NCI-H2081 treated with DMSO at 0.1 percent for 48 hours (cell line): ENCODE data around the gene TASOR2.
A peak's percentile ranks its signal among the peaks of the same experiment; 100 is the strongest.

ENCODE experiments used
- DNase-seq: peaks from one replicate; lab custom pipeline; 2025; lab: John Stamatoyannopoulos, UW

Gene TASOR2, protein sequence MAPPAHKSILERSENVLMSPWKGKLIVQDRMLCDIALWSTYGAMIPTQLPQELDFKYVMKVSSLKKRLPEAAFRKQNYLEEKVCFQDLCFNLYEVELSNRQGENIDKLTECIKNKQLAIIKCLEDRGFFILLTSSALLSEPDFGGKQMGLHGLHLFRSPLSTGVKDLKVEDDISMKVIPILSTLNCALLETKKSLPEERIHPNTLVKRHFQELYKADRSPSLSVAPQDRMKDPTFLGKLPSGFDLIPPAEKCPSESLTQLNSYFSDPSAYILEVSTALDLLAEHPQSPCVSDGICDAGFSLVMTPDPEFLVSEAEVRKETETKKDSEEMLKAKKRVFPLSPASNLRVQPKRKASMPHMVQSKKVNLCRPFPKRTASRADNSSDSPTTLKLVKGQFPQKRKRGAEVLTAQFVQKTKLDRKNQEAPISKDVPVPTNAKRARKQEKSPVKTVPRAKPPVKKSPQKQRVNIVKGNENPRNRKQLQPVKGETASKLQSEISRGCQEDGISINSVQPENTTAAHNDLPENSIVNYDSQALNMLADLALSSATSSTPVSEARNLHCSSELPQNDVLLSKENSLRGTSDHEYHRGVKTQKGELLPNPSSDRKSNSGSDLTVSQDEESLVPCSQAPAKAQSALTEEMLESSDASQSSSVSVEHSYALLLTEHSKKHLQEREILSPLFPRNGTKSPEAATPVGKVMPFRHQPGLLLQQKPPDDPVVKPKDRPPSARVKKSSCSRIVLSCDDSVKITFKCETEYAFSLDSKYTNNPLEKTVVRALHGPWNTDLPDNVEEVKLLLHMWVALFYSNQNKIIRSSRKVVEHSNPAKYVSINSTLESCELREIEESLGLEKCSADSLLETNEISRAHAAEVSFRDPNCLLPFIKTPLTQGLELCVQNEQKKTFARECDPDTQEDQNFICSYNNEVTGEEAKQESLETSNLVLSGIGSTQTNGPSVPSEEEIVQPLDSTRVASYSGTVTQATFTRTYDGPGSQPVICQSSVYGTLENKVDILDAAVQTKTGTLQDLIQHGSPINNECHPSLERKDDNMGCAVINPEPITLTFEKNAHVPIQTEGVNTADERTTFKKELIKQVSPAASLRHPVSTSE (N-terminal part only)

DNA sequence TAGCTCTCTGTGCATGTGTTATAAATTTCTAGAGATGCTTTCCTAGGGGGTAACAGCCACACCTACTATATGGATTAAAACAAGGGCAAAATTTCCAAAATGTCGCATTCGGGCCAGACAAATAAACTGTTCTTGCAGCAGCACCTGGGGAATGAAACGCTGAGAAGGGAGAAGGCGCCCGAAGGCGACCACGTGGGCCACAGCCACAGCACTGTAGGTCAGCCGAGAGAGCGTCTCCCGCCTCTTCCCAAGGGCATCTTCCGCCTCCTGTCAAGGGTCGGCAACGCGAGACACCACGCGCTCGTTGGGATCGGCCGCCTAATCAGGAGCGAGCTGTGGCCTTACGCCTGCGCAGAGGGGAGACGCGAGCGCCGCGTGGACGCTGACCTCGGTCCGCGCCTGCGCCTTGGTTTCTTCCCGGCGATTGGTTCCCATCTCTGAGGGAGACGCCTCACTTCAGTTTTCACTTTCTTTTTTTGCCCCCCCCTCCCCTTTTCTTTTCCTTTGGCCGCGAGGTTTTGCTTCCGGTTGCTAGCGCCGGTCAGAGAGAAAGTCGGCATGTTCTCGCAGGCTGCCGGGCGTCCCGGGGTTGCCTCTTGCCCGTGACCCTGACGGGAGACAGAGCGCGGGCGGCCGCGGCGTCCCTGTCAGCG lies at the start of gene TASOR2:
TSS of gene TASOR2 (plus strand) at position 521 of the 653 bp plus-strand sequence. CDS start 35,805 bp downstream, outside the sequence.
- DNase-seq: peak; percentile 76

DNA sequence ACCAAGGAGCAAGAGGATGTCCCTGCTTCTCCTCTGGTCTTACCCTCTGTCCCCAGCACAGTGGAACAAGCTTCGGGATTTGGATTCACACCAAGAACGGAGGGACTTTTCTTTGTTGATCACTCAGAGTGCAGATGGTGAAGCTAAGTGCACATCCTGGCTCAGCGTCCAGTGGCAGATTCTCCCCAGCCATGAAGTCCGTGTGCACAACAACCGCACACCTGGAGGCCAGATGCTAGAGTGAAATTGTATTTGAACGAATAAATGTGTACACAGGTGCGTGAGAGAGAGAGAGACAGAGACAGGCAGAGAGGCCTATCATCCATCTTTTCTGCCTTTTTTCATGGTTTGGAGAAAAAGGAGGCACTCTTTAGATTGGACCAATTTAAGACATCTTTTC lies 49.7 kb upstream of the TASOR2 start:
- no peak for DNase-seq

DNA sequence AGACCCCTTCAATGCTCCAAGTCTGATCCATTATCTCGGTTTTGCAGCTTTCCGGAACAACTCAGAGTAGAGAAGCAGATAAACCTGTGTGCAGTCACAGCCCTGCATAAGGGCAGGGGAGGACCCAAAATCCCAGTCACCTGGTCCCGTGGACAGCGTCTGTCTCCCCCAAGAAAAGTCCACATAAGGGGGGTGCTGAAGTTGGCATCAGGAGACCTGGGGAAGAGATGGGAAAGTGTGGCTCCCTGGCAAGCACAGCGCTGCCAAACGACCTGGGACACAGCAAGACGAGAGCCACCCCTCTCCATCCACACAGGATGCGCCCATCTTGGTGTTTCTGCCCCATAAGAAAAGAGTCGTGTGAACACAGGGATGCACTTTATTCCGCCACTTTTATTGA lies 46.1 kb upstream of the TASOR2 start:
- no peak for DNase-seq

DNA sequence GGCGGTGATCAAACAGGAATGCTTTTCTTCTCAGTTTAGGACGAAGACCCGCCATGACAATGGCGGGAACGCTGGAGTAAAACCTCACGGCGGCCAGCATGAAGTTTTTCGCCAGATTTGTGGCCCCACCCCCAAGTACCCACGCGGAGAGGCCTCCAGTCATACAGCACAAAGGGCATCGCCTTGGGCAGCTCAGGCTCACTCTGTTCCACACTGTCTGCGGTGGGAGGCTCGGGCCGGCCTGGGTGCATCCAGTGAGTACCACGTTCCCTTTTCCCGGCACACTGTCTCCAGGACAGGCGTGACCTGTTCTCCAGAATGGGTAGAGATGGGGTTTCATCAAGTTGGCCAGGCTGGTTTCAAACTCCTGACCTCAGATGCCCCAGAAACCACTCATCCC lies 45.6 kb upstream of the TASOR2 start:
- no peak for DNase-seq

DNA sequence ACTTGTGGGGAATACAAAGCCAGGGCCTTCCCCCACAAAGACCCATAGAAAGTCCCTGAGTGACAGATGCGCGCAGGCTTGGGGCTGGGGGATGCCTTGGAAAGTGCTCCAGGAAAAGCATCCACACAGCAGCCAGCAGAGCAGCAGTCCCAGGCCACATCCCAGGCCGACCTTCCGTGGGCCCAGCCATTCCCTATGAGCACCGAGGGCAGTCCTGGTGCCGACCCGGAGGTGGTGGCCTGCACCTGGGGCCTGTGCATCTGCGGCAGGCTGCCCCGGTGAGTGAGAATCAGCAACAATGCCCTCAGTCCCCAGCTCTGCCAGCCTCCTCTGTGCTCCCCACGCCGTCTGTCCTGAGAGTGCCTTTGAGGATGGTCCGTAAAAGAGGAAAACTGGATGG lies 44.6 kb upstream of the TASOR2 start:
- no peak for DNase-seq

DNA sequence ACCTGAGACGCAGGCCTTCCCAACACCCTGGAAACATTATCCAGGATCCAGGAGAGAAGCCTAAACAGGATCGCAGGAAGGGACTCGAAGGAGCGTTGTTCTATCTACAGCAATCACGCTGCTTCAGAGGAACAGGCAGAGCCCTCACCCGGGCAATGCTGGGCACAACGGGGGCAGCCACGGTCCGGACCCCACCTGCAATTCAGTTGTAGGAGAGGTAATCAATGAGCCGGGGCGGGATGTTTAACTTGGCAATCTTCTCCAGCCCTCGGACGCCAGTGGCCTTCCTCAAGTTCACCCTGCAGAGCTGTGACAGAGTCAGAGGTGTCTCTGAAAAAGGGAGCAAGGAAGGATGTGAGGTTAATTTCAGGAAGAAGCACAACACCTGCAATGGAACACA lies 44.1 kb upstream of the TASOR2 start:
- DNase-seq: no peak

DNA sequence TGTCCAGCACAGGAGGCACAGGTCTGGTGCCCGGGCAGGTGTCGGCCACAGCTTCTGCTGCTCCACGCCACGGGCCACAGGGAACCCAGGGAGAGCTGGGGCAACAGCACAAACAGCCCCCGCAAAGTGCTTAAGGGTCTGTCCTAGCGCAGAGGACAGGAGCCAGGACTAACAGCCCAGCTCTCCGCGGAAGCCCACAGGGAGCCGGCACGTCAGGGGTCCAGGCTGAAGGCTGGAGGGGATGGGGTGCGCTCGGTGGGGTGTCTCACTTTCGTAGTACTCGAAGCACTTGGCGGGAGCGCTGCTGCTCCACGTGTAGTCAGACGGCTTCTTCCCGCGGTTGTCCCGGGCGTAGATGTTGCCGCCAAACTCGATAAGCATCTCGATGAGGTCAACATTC lies 43.1 kb upstream of the TASOR2 start:
- no peak for DNase-seq

DNA sequence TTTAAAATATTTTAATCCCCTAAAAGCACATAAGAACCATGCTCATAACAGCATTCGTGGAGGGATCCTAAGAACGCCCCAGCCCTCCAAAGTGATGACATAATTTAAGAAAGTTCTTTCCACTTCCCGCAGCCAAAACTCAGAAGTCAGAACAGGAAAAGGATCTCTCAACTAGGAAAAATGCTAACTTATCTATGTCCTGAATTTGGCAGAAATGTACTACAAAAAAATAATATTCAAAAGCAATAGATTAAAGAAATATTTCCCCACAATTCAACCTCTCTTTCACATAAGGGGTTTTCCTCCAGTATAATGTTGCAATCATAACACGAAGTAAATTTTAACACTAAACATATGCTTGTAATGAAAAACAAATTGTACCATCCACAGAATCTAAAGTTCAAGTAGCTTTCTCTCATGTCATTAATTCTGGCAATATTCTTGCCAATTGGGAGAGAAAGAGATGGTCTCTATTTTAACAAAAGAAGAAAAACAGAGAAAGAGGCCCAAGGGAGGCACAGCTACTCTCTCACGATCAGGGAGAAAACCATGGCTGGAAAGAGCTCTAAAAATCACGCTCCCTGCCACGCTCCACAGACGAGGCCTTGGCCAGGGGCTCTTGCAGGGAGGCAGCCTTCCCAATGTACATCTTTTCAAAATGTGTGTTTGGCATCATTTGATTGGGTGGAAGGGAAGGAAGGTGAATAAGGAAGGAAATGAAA lies 41.1 kb upstream of the TASOR2 start:
- no peak for DNase-seq

DNA sequence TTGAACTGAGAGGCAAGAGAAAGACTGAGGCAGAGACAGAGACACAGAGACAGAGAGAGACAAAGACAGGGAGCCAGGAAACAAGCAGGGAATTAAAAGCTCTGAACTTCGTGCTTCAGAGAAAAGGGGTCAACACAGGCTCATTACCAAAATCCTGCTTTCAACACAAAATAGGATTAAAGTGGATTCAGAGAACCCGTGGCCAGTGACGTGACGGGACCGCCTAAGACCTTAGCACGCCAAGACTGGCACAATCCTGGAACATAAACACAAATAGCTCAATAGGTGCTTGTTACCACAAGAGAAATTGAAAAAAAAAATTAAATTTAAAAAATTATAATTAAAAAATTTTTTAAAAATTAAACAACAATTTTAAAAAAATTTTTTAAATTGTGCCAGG lies 39.7 kb upstream of the TASOR2 start:
- DNase-seq: no peak

DNA sequence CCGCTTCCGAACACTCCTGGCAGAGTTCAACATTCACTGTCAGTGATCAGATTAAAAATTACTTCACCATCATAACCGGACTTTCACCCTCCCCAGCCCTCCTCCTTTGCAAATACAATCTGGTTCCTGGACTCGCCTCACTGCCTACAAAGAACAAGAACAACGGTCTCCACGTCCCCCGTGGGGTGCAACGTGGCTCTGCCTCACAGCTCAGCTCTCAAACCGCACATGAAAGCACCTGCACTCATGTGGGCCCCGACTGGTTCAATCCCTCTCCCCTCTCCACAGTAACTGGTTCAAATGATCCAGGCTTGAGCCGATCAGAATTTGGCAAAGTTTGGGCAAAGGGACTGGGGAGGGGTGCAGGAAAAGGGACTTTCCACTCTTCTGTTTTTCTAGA lies 39.3 kb upstream of the TASOR2 start:
- no peak for DNase-seq

DNA sequence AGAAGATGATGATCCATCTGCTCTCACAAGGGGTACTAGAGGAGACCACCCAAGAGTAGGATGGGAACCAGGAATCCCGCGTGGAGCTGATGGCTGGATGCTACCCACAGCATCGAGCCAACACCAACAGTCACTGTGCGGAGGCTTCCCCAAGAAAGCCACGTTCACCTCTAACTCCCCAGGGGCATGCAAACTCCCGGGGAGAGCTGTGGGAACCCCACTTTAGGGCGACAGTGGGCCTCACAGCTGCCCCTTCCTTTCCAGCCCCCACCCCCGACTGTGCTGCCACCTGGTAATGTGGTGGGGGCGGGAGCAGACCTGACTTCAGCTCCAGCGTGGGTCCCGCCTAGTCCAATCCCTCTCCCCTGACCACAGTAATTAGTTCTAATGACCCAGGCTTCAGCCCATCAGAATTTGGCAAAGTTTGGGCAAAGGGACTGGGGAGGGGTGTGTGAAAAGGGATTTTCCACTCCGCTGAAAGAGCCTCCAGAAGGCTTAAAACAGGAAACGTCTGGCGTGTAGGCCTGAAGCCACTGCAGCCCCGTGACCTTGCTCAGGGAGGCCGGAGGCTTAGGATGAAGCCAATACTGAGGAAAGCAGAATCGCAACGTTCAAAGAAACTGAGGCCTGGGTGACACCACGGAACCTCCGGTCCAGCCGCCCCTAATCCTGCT lies 38.6 kb upstream of the TASOR2 start:
- DNase-seq: no peak

DNA sequence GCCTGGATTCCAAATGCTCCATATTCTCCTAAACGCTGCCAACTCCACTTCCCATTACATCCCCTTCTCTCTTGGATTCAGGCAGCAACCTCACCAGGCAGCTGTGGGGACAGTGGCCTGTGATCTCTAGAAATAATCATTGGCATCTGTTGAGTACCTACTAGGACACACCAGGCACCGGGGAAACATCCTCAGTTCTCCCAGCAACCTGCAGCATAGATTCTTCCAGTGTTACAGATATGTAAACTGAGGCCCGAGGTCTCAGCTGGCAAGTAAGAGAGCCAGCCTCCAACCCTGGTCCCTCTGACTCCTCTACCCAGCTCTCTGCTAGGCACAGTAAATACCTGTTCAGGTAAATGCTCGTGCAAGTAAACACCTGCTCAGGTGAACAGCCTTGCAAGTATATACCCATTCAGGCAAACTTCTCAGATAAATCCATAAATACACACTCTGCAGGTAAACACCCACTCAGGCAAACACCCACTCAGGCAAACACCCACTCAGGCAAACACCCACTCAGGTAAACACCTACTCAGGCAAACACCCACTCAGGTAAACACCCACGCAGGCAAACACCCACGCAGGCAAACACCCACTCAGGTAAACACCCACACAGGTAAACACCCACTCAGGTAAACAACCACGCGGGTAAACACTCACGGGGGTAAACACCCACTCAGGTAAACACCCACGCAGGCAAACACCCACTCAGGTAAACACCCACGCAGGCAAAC lies 37.0 kb upstream of the TASOR2 start:
- DNase-seq: no peak

DNA sequence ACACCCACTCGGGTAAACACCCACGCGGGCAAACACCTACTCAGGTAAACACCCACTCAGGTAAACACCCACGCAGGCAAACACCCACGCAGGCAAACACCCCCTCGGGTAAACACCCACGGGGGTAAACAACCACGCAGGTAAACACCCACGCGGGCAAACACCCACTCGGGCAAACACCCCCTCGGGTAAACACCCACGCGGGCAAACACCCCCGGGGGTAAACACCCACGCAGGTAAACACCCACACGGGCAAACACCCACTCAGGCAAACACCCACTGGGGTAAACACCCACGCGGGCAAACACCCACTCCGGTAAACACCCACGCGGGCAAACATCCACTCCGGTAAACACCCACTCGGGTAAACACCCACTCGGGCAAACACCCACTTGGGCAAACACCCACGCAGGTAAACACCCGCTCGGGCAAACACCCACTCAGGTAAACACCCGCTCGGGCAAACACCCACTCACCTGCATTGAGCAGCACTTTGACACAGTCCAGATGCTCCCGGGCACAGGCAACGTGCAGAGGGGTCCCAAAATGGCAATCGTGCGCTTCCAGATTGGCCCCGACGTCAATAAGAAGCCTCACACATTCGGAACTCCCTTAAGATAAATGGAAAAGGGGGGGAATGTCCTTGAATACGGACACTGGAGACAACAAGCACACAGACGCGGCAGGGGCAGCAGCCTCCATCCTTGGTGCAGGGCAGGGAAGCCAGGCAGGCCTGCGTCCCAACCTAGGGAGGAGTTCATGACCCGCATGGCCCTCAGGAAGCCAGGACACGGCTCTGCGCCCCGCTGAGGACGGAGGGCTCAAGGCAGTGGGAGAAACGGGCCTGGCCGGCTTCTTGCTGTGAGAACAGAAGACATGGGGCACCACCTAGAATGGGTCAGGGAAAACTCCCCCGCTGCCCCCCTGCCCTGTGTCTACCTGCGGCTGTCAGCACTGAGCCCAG lies 35.9 kb upstream of the TASOR2 start:
- no peak for DNase-seq

DNA sequence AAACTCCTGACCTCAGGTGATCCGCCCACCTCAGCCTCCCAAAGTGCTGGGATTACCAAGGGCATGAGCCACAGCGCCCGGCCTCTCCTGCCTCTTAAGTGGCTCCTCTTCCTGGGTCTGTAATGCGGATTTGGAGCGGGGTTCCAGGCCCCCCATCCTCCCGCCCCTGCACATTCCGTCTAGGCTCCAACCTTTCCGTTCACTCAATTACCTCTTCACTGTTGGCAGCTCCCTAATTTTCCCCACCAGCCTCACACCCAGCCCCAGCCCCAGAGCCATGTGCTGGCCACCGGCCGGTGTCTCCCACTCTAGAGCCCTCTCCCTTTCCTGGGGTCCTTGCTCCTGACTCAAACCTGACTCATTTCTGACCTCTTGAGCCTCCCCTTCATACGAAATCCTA lies 34.9 kb upstream of the TASOR2 start:
- DNase-seq: no peak

DNA sequence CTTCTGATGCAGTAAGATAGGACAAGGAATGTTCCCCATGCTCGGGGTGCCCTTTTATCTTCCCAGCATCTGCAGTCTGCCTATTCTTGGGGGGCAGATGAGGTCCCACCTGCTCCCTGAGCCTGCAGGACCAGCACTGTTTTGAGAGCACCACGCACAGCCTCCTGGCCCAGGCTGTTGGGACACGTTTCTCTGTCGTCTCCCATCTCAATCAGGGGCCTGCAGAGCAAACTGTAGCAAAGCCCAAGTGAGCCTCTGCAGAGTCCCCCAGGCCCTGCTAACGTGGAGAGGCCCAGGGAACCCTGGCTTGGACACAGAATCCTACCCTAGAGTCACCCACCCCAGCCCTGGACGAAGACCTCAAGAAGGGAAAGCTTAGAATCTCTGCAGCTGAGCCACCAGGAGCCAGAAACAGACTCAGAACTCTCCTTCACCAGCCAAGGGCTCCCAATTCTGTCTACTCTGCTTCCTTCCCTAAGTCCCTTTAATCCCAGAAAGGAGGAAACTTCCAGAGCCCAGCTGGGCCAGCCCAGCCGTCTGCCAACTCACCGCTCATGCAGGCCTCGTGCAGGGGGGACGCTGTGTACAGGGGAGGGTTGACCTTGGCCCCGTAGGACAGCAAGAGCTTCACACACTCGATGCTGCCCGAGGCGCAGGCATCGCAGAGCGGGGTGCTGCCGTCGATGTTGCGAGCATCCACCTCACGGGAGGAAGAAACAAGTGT lies 33.8 kb upstream of the TASOR2 start:
- no peak for DNase-seq

DNA sequence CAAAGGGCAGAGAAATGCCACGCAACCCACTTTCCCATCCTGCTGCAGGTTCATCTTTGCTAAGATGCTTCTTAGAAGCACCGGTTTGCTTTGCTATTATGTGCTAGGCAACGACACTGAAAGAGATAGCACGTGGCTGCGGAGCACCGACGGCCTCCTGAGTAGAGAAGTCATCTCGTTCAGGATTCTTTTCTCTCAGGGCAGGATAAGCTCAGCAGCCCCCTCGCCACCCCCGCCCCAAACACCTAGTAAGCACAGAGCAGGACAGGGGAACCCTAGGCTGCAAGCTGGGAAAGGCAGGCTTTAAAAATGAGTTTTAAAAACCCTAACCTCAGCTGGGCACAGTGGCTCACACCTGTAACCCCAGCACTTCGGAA lies 33.3 kb upstream of the TASOR2 start:
- no peak for DNase-seq

DNA sequence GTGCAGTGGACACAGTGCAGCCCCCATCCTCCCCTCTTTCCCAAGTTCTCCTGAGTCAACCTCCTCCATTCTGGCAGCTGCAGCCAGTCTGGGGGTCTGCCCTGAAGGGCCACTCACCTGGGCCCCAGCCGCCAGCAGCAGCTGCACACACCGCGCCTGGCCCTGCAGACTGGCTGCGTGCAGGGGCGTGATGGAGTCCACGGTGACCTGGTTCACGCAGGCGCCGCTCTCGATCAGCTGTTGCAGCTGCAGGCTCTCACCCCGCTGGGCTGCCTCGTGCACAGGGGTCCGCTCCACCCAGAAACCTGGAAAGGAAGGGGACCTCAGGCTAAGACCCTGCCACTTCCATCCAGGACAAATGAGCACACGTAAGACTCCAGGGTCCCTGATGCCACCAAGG lies 31.9 kb upstream of the TASOR2 start:
- DNase-seq: no peak

DNA sequence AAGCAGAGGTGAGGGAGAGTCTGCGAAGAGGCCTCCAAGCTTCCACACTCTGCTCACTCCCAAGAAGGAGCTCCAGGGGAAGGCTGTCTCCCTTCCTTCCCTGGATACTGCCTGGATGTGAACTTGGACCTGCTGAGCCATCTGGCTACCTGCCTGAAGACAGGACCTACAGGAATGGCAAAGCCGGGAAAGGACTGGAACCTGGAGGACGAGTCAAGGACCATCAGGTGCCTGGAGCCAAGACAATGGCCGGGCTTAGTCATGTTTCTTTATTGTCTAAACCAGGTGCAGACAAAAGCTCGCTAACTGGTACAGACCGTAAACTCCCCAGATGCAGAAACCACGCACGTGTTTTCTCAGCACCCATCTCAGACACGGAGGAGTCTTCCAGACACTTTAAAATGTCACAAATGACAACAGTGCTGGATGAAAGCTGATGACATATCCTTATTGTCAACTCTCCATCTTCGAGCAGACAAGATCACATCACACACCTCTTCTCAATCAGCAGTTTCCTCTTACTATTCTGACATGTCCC lies 30.4 kb upstream of the TASOR2 start:
- DNase-seq: no peak
